HepG2 (cell line): Measurements from ENCODE around the gene SERINC2. TPM values are rescaled to one million over a fixed set of nuclear protein-coding genes. Genes with fewer than 3 reads are reported as not detected.

Source experiments
- AKAP8 ChIP-seq: sonication (generic); formaldehyde crosslinking; IDR thresholded peaks from 2 replicates; pipeline ENCODE4 v1.5.1; 2020; ENCODE audit warnings: mild to moderate bottlenecking, missing genetic modification reagents
- ATF5 ChIP-seq: sonication (generic); formaldehyde crosslinking; IDR thresholded peaks from 2 replicates; pipeline ENCODE4 v1.4.0; 2020; ENCODE audit warnings: mild to moderate bottlenecking, low read depth, missing genetic modification reagents
- CAMTA2 ChIP-seq: sonication (generic); formaldehyde crosslinking; IDR thresholded peaks from 2 replicates; pipeline ENCODE4 v1.4.0; 2020; ENCODE audit warnings: mild to moderate bottlenecking, missing genetic modification reagents, borderline replicate concordance
- NAIF1 ChIP-seq: sonication (generic); formaldehyde crosslinking; IDR thresholded peaks from 2 replicates; pipeline ENCODE4 v1.5.0; 2020; ENCODE audit warnings: mild to moderate bottlenecking, missing genetic modification reagents, borderline replicate concordance
- NR2F2 ChIP-seq: IDR thresholded peaks from 2 replicates; pipeline ENCODE4 v1.6.1; 2012; ENCODE audit warnings: low read depth, inconsistent platforms, borderline replicate concordance
- PRPF4 ChIP-seq: fragments of 200-400 bp; formaldehyde crosslinking; IDR thresholded peaks from 2 replicates; pipeline ENCODE4 v1.6.1; 2016; ENCODE audit warnings: low read length, low read depth; ENCODE audit not compliant: poor library complexity, severe bottlenecking
- TAF15 ChIP-seq: fragments of 200-400 bp; formaldehyde crosslinking; IDR thresholded peaks from one replicate; pipeline ENCODE4 v1.6.1; 2018; ENCODE audit warnings: mild to moderate bottlenecking, low read depth, low read length; ENCODE audit not compliant: poor library complexity, severe bottlenecking
- TOE1 ChIP-seq: sonication (generic); formaldehyde crosslinking; IDR thresholded peaks from 2 replicates; pipeline ENCODE4 v1.4.0; 2020; ENCODE audit warnings: mild to moderate bottlenecking, missing genetic modification reagents
- ZFP36 ChIP-seq: fragments of 150-350 bp; IDR thresholded peaks from 2 replicates; pipeline ENCODE4 v1.6.1; 2018; ENCODE audit warnings: borderline replicate concordance, low read length, low read depth; ENCODE audit not compliant: partially characterized antibody
- ZNF101 ChIP-seq: sonication (generic); formaldehyde crosslinking; IDR thresholded peaks from 2 replicates; pipeline ENCODE4 v1.4.0; 2020; ENCODE audit warnings: mild to moderate bottlenecking, low read depth, missing genetic modification reagents, borderline replicate concordance
- ZNF136 ChIP-seq: sonication (generic); formaldehyde crosslinking; IDR thresholded peaks from 2 replicates; pipeline ENCODE4 v1.8.1; 2022; ENCODE audit warnings: low read depth, mild to moderate bottlenecking, moderate library complexity, missing genetic modification reagents
- ZNF142 ChIP-seq: sonication (generic); formaldehyde crosslinking; IDR thresholded peaks from 2 replicates; pipeline ENCODE4 v1.4.0; 2020; ENCODE audit warnings: missing genetic modification reagents
- ZNF143 ChIP-seq: sonication (generic); formaldehyde crosslinking; IDR thresholded peaks from 2 replicates; pipeline ENCODE4 v1.4.0; 2020; ENCODE audit warnings: missing genetic modification reagents
- ZNF224 ChIP-seq: sonication (generic); formaldehyde crosslinking; IDR thresholded peaks from 2 replicates; pipeline ENCODE4 v1.5.0; 2020; ENCODE audit warnings: mild to moderate bottlenecking, missing genetic modification reagents
- ZNF263 ChIP-seq: sonication (generic); formaldehyde crosslinking; IDR thresholded peaks from 2 replicates; pipeline ENCODE4 v1.4.0; 2020; ENCODE audit warnings: missing genetic modification reagents
- ZNF275 ChIP-seq: sonication (generic); formaldehyde crosslinking; IDR thresholded peaks from 2 replicates; pipeline ENCODE4 v1.8.0; 2022; ENCODE audit warnings: missing genetic modification reagents, mild to moderate bottlenecking, inconsistent platforms, borderline replicate concordance
- ZNF777 ChIP-seq: sonication (generic); formaldehyde crosslinking; IDR thresholded peaks from 2 replicates; pipeline ENCODE4 v1.4.0; 2020; ENCODE audit warnings: missing genetic modification reagents
- ZNF784 ChIP-seq: sonication (generic); formaldehyde crosslinking; IDR thresholded peaks from 2 replicates; pipeline ENCODE4 v1.5.1; 2020; ENCODE audit warnings: missing genetic modification reagents, mild to moderate bottlenecking, borderline replicate concordance
- polyA plus RNA-seq, 8 experiments: library from polyadenylated mRNA; depleted of rRNA in 3 of 8; stranded (reverse) in 7 of 8; unstranded in 1 of 8; fragments of >200 nt; fragmentation: Illumina TruSeq in 4 of 8; extraction: Trizol in 4 of 8; gene quantifications; 2 replicates each; pipeline versions ENCODE4 v1.2.1 to v1.2.3, GENCODE V29; 2011 to 2016; ENCODE audit warnings: low read depth in 4 of 8, missing spikeins in 1 of 8, mixed read lengths in 1 of 8; ENCODE audit not compliant: insufficient read depth in 1 of 8
- total RNA-seq, 5 experiments: library from RNA; depleted of rRNA; stranded (reverse); fragments of >200 nt; fragmentation: Illumina TruSeq; extraction: Trizol; gene quantifications; 2 replicates each; pipeline ENCODE4 v1.2.3, GENCODE V29; 2016; ENCODE audit warnings: low read depth in 1 of 5
- TF ChIP-seq, protein P1 (sequence below): sonication (generic); formaldehyde crosslinking; IDR thresholded peaks from 2 replicates; pipeline ENCODE4 v1.4.0; 2020; ENCODE audit warnings: missing genetic modification reagents

SERINC2 gene
- total and polyA plus RNA-seq, 2 of the 13 experiments (the other 11 are each of a cell fraction or from before 2014, with no cell fraction given): 4.8 to 126 TPM

DNA sequence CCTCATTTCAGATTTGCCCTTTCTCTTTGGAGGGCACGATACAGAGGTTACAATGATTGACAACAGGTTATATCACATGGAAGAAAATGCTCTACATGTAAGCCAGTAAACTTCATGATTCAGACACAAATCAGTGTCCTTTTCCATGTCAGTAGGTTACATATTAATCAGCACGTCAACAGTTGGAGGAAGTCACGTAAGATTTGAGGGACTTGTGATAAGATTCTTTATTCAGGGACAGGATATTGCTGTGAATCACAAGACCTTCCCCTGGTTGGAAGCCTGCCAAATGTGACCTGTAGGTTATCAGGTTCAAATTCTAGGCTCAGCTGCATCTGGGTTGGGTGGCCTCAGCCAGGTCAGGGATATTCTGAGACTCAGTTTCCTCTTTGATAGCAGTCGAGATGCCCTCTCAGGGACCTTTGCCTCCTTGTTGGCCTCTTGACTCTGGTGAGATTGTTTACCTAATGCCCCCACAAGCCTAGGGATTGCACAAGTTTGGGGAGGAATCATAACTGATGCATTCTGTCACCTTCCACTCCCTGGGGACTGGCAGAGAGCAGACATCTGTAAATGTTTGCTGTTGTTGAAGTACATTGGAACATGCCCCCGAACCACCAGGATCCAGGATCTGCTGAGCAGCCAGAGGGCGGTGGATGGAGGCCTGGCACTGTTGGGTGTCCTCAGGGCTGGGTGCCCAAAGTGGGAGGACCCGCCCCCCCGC, 31.9 kb downstream of the SERINC2 start (continued):
- TF ChIP-seq CAMTA2 (CRISPR knock-in tag) (no peak), TAF15 (no peak), ZNF101 (CRISPR knock-in tag) (no peak), NAIF1 (CRISPR knock-in tag) (no peak), ZNF224 (CRISPR knock-in tag) (no peak; the same call in 1 of the 2 replicates), ZFP36 (no peak), ATF5 (CRISPR knock-in tag) (no peak), ZNF263 (CRISPR knock-in tag) (peak; percentile 74), ZNF784 (CRISPR knock-in tag) (0 out of 2 replicates have a peak, but pooled peaks have one; percentile 46), ZNF275 (no peak), ZNF136 (CRISPR knock-in tag) (0 out of 2 replicates have a peak, but pooled peaks have one; percentile 47), NR2F2 (peak; percentile 95), ZNF777 (CRISPR knock-in tag) (no peak), AKAP8 (CRISPR knock-in tag) (peak; percentile 69), ZNF142 (CRISPR knock-in tag) (no peak), TOE1 (CRISPR knock-in tag) (no peak), ZNF143 (CRISPR knock-in tag) (no peak), PRPF4 (no peak)
- TF ChIP-seq, protein P1, sequence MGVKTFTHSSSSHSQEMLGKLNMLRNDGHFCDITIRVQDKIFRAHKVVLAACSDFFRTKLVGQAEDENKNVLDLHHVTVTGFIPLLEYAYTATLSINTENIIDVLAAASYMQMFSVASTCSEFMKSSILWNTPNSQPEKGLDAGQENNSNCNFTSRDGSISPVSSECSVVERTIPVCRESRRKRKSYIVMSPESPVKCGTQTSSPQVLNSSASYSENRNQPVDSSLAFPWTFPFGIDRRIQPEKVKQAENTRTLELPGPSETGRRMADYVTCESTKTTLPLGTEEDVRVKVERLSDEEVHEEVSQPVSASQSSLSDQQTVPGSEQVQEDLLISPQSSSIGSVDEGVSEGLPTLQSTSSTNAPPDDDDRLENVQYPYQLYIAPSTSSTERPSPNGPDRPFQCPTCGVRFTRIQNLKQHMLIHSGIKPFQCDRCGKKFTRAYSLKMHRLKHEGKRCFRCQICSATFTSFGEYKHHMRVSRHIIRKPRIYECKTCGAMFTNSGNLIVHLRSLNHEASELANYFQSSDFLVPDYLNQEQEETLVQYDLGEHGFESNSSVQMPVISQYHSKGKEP: no peak
